GM18519 (cell line): ENCODE results near the gene PHAF1.
"Not testable (repeated sequence)": the region's sequence is repeated elsewhere in the genome, so short reads cannot be mapped to it uniquely, and the experiment has no call there.

ENCODE experiments used
- ATAC-seq: cut with Tn5 transposase; IDR thresholded peaks from one replicate; pipeline ENCODE4 v1.9.1; 2021; ENCODE audit warnings: mild to moderate bottlenecking, moderate library complexity; ENCODE audit not compliant: unreplicated experiment, low FRiP score

Gene PHAF1

GRCh38 chr16:67104061-67104460 is 5.7 kb upstream of the PHAF1 start:
- ATAC-seq, result no peak

GRCh38 chr16:67104845-67105244 is 4.9 kb upstream of the PHAF1 start:
- ATAC-seq, result no peak

DNA sequence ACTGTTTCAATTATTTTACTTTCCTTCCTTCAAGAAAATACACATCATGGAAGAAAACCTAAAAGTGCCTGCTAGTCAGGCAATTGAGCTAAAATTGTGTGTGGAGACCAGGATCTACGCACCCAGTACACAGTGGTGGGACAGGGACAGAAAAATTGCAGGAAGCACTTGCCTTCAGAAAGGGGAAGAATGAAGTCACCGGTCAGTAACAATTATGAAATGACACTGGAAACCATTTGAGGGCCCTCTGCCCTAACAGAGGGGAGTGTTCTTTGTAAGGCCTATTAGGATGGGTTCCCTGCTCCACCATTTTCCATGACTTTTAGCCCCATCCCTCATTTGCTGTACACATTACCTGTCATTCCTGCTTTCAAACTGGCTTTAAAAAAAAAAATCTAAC is 4.5 kb upstream of the PHAF1 start:
- no peak for ATAC-seq

DNA sequence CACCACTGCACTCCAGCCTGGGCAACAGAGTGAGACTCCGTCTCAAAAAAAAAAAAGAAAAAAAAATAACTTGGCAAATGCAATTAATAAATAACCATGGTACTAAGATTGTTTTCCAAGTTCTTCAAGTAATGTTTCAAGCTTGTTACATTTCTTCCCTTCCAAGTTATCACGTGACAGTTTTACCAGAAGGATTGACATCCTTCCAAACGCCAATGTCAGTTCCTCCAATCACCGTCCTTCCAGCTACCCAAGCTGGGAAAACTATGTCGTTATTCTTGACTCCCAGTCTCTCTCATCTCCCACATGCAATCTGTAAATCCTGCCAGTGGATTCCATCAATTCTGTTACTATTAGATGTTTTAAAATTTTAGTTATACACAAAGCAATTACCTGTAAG is 3.9 kb upstream of the PHAF1 start:
- no peak for ATAC-seq

GRCh38 chr16:67108489-67108888 is 1.3 kb upstream of the PHAF1 start:
- no peak for ATAC-seq

GRCh38 chr16:67108931-67109406 is 772 bp upstream of the PHAF1 start:
- no peak for ATAC-seq

- no peak for ATAC-seq
These were observed 2.3 kb downstream of the PHAF1 start for GRCh38 chr16:67111951-67112444.

- ATAC-seq, result no peak
These were observed 3.1 kb downstream of the PHAF1 start for GRCh38 chr16:67112591-67113399.

GRCh38 chr16:67114793-67115192 is 5.1 kb downstream of the PHAF1 start:
- no peak for ATAC-seq

DNA sequence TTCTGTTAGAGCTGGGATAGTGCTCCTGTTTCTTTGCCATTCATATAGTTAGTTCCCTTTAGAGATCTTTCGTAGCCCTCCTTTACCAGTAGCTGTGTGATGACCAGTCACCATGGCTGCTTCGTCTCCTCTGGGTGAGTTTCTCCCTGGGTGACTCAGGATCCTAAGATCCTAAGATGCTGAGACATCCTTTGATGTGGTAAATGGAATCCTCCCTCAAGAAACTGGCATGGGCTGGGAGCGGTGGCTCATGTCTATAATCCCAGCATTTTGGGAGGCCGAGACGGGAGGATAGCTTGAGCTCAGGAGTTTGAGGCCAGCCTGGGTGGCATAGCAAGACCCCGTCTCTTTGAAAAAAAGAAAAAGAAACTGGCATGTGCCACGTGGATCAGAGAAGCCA is 5.9 kb downstream of the PHAF1 start:
- ATAC-seq, result no peak

DNA sequence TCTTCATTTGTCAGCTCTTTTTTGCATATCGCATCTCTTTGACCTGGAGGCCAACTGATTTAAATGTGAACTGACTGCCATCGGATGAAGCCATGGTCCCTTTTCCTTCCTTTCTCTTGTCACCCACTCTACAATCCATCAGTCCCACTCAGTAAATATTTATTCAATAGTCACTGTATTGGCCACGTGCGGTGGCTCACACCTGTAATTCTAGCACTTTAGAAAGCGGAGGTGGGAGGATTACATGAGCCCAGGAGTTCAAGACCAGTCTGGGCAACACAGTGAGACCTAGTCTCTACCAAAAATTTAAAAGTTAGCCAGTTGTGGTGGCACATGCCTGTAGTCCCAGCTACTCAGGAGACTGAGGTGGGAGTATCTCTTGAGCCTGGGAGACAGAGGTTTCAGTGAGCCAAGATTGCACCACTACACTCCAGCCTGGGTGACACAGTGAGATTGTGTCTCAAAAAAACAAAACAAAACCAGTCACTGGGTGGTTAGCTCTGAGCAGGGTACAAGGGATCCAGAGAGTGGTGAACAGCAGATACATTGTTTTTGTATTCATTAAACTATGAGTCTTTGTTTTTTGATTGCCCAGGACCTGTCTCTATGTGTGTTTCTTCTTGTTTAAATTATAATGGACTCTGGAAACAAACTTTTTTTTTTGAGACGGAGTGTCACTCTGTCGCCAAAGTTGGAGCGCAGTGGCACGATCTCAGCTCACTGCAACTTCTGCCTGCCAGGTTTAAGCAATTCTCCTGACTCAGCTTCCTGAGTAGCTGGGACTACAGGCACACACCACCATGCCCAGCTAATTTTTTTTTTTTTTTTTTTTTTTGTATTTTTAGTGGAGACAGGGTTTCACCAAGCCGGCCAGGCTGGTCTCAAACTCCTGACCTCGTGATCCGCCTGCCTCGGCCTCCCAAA is 6.9 kb downstream of the PHAF1 start:
- ATAC-seq, result no peak

- no peak for ATAC-seq
These were observed 8.0 kb downstream of the PHAF1 start for GRCh38 chr16:67117716-67118115.

DNA sequence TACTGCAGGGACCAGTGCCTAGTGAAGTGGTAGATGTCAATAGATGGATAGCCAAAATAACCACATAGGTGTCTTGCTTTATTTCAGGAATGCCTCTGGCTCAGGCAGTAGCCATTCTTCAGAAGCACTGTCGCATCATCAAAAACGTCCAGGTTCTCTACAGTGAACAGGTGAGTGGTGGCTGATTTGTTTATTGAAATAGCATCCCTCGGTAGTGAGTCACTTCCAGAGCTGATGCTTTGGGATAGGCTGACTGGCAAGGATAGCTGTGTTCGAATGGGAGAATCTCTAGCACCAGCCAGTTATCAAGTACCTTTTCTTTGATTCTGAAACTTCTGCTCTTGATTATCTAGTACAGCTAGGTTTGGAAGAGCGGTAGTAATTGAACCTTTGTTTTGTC is 10.3 kb downstream of the PHAF1 start:
- no peak for ATAC-seq

GRCh38 chr16:67122799-67123198 is 13.1 kb downstream of the PHAF1 start:
- not testable (repeated sequence) for ATAC-seq

- no peak for ATAC-seq
These were observed 18.7 kb downstream of the PHAF1 start for GRCh38 chr16:67128417-67128816.

DNA sequence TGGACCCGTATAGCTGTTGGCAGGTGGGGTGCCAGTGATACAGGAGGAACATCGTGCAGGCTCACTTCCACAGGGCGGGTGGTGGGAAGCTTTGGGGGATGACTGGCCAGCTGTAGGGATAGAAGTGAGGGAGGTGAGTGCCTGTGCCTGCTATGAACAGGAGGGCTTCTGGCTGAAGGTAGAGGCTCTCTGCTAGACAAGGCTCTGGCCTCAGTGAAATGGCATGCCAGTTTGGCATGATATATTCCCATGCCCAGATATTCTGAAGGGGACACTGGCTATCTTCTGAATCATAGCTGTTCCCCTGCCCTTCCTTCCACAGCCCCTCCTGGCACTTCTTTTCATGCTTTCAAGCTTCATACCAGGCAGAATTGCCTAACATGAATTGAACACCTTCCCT is 19.1 kb downstream of the PHAF1 start:
- ATAC-seq, result no peak

DNA sequence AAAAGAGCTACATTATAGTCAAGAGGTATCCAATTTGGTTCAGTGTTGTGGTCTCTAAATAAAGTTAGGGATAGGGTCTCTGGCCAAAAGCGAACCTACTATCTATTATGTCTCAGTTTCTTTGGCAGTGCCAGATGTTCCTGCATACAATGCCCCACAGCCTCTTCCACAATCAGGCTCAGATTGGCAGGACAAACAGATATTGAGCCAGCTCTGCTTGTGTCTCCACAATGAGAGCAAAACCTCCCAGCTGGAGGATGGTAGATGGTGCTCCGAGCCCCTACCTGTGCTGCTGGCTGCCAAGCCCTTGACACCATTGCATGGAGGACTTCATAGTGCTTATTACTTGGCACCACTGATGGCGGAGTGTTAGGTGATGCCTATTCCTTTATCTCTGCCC is 19.7 kb downstream of the PHAF1 start:
- ATAC-seq, result no peak

DNA sequence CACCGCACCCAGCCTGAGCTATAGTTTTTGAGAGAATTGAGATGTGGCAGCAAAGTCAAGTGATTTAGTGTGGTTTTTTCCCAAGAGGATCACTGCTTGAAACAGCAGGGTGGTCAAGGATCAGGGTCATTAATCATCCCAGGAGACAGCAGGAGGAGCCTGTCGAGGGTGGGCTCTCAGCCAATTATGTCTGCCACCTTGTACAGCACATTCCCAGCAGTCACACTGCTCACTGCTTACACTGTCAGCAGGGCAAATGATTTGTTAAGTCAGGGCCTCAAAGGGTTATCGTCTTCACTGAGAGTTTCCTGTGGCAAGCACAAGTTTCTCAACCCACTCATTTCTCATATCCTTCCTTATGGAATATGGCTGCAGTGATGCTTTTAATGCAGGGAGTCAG is 27.9 kb downstream of the PHAF1 start:
- no peak for ATAC-seq

DNA sequence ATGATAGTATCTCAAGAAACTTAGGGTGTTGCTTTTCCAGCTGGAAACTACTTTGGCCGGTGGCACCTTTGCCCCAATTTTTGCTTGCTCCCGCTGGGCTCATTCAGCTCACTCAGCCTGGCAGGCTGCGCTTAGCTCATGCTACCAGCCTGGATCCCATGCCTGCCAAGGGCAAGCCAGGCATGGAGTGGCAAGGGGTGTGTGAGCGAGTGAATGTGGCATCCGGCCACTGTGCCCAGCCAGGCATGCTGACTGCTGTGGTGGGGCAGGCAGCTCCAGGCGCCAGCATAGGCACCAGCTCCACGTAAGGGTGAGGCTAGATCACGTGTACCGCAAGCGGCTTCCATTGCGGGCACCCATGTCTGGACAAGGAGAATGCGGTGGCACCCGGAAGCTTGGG is 31.6 kb downstream of the PHAF1 start:
- no peak for ATAC-seq

- no peak for ATAC-seq
These were observed 32.6 kb downstream of the PHAF1 start for GRCh38 chr16:67142342-67142741.

DNA sequence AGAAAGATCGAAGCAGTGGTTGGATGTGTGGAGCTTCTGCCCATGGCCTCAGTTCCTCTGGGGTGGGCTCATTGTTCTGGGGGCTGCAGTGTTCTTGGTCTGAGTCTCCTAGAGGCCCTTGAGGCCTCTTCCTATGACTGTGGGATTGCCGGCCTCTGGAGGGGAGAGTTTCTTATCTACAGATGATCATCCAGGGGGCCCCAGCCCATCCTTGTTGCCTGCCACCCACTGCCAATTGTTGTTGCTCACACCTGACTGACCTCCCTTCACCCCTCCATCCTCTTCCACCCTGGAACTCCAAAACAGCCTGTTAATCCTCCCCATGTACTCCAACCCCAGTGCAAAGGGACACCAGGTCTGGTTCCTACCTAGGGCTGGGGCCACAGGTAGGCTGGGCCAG is 35.2 kb downstream of the PHAF1 start:
- ATAC-seq, result no peak
